ENCODE measurements around the gene APMAP. TPM values are rescaled to one million over a fixed set of nuclear protein-coding genes. Genes with fewer than 3 reads are reported as not detected.

The APMAP gene
- total and polyA plus RNA-seq, 2 experiments from 2014 or later, result 110 to 123 TPM

GRCh38 chr20:24915892-24916291, 76.7 kb downstream of the APMAP start:
- Histone ChIP-seq H3K4me3 (no peak overlapping the region), H2AFZ (no peak overlapping the region), H3K27me3 (no peaks in the 10 kb centered on the region), H3K79me2 (no peaks in the 10 kb centered on the region), H3K4me2 (no peak overlapping the region), H3K27ac (no peak overlapping the region), H3K4me1 (ENCODE audit: insufficient read depth) (peaks cover 5% of the 10 kb centered on the region), H4K20me1 (ENCODE audit: insufficient read depth, poor library complexity, severe bottlenecking) (no peaks in the 10 kb centered on the region), H3K36me3 (replicated peaks; ENCODE audit: insufficient read depth, low read depth) (no peaks in the 10 kb centered on the region), H3K9me2 (replicated peaks; ENCODE audit: insufficient read depth) (no peaks in the 10 kb centered on the region), H3K9me3 (ENCODE audit: low read depth) (no peaks in the 10 kb centered on the region)
- TF ChIP-seq EZH2 (IDR thresholded peaks at IDR 0.05; ENCODE audit: borderline replicate concordance), result no peak
- TF ChIP-seq EZH2phosphoT487 (IDR thresholded peaks at IDR 0.05; ENCODE audit: low read depth, severe bottlenecking, unreplicated experiment), result no peak
- WGBS (ENCODE audit: low lambda C conversion rate, missing lambda C conversion rate), result 95% methylated on average over 7 of the region's 7 CpGs
- no peak for DNase-seq (ENCODE audit: low spot score)

GRCh38 chr20:24915440-24915839, 77.1 kb downstream of the APMAP start:
- TF ChIP-seq EZH2 (IDR thresholded peaks at IDR 0.05; ENCODE audit: borderline replicate concordance), result no peak
- TF ChIP-seq, protein P1, sequence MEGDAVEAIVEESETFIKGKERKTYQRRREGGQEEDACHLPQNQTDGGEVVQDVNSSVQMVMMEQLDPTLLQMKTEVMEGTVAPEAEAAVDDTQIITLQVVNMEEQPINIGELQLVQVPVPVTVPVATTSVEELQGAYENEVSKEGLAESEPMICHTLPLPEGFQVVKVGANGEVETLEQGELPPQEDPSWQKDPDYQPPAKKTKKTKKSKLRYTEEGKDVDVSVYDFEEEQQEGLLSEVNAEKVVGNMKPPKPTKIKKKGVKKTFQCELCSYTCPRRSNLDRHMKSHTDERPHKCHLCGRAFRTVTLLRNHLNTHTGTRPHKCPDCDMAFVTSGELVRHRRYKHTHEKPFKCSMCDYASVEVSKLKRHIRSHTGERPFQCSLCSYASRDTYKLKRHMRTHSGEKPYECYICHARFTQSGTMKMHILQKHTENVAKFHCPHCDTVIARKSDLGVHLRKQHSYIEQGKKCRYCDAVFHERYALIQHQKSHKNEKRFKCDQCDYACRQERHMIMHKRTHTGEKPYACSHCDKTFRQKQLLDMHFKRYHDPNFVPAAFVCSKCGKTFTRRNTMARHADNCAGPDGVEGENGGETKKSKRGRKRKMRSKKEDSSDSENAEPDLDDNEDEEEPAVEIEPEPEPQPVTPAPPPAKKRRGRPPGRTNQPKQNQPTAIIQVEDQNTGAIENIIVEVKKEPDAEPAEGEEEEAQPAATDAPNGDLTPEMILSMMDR (IDR thresholded peaks at IDR 0.05; ENCODE audit: poor library complexity), result no peak
- no peak for TF ChIP-seq EZH2phosphoT487 (IDR thresholded peaks at IDR 0.05; ENCODE audit: low read depth, severe bottlenecking, unreplicated experiment)
- H3K4me1 ChIP-seq (ENCODE audit: insufficient read depth), result peaks cover 5% of the 10 kb centered on the region
- no peak for DNase-seq (ENCODE audit: low spot score)
- 94% methylated on average over 9 of the region's 9 CpGs for WGBS (ENCODE audit: low lambda C conversion rate, missing lambda C conversion rate)
- H3K27ac ChIP-seq, result no peak overlapping the region
- H3K9me2 ChIP-seq (replicated peaks; ENCODE audit: insufficient read depth), result no peaks in the 10 kb centered on the region
- H2AFZ ChIP-seq, result no peak overlapping the region
- H3K36me3 ChIP-seq (replicated peaks; ENCODE audit: insufficient read depth, low read depth), result no peaks in the 10 kb centered on the region
- no peaks in the 10 kb centered on the region for H4K20me1 ChIP-seq (ENCODE audit: insufficient read depth, poor library complexity, severe bottlenecking)
- H3K4me3 ChIP-seq, result no peak overlapping the region
- no peaks in the 10 kb centered on the region for H3K27me3 ChIP-seq
- H3K79me2 ChIP-seq, result no peaks in the 10 kb centered on the region
- H3K9me3 ChIP-seq (ENCODE audit: low read depth), result no peaks in the 10 kb centered on the region
- H3K4me2 ChIP-seq, result no peak overlapping the region

DNA sequence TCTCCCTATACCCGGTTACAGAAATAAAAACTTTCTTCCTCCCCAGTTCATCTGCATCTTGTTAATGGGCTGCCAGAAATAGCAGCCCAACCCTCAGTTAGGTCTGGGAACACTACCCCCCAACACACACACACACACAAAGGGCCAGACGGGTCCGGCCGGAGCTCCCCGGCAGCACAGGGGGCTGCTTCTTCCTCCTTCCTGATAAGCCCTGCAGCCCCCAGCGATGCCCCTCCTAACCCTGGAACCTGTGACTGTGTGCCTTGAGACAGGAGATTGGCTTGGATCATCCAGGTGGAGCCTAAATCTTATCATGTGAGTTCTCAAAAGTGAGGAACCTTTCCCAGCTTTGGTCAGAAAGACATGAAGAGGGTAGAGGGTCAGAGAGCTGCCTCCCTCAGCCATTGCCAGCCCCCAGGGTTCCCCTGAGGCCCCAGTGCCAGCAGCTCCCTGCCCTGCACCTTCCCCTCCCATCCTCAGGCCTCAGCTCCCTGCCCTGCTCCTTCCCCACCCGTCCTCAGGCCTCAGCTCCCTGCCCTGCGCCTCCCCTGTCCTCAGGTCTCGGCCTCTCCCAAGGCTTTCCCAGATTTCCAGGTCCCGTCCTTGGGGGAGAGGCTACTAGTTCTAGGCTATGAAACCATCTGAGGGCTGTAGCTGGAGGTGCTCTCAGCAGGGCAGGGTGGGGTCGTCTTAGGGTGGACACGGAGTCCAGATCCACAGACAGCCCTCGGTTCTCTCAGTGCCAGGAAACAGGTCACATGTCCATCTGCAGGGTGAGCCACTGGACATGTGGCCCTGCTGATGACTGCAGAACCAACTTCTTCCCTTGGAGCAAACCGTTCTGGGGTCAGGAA, 77.9 kb downstream of the APMAP start:
- Histone ChIP-seq H3K9me3 (ENCODE audit: low read depth) (no peaks in the 10 kb centered on the region), H4K20me1 (ENCODE audit: insufficient read depth, poor library complexity, severe bottlenecking) (no peaks in the 10 kb centered on the region), H3K4me2 (no peak overlapping the region), H3K9me2 (replicated peaks; ENCODE audit: insufficient read depth) (no peaks in the 10 kb centered on the region), H3K79me2 (no peaks in the 10 kb centered on the region), H3K27me3 (no peaks in the 10 kb centered on the region), H3K4me3 (no peak overlapping the region), H3K27ac (no peak overlapping the region), H3K36me3 (replicated peaks; ENCODE audit: insufficient read depth, low read depth) (no peaks in the 10 kb centered on the region), H2AFZ (no peak overlapping the region), H3K4me1 (ENCODE audit: insufficient read depth) (peaks cover 5% of the 10 kb centered on the region)
- TF ChIP-seq, protein P1 (IDR thresholded peaks at IDR 0.05; ENCODE audit: poor library complexity), result no peak
- TF ChIP-seq EZH2 (IDR thresholded peaks at IDR 0.05; ENCODE audit: borderline replicate concordance) (no peak), EZH2phosphoT487 (IDR thresholded peaks at IDR 0.05; ENCODE audit: low read depth, severe bottlenecking, unreplicated experiment) (no peak)
- 75% methylated on average over 14 of the region's 14 CpGs for WGBS (ENCODE audit: low lambda C conversion rate, missing lambda C conversion rate)
- DNase-seq (ENCODE audit: low spot score), result no peak

DNA sequence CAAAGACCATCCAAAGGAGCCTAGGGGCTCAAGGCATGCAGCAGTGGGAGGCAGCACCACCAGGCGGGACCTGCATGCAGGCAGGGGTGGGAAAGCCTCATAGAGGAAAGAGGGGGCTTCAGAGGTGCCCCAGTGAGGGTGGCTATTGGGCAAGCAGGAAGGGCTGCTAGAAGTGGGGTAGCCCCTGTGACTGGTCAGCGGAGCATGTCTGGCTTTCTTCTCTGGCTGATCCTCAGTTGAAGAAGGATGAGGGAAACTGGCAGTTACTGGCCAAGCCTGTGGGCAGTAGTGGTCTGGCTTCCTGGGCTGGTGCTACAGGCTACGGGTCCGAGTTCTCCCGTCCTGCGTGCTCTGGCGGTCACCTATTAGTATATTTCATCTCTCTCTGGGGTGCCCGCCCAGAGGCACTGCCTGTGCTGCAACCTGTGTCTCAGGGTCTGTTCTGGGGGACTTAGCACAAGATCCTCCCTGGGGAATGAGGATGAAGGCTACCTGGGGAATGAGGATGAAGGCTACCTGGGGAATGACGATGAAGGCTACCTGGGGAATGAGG, 79.4 kb downstream of the APMAP start:
- no peak overlapping the region for H2AFZ ChIP-seq
- TF ChIP-seq EZH2 (IDR thresholded peaks at IDR 0.05; ENCODE audit: borderline replicate concordance) (no peak), EZH2phosphoT487 (IDR thresholded peaks at IDR 0.05; ENCODE audit: low read depth, severe bottlenecking, unreplicated experiment) (no peak)
- TF ChIP-seq, protein P1 (IDR thresholded peaks at IDR 0.05; ENCODE audit: poor library complexity), result no peak
- no peak overlapping the region for H3K27ac ChIP-seq
- H3K27me3 ChIP-seq, result no peaks in the 10 kb centered on the region
- no peaks in the 10 kb centered on the region for H3K4me1 ChIP-seq (ENCODE audit: insufficient read depth)
- no peaks in the 10 kb centered on the region for H4K20me1 ChIP-seq (ENCODE audit: insufficient read depth, poor library complexity, severe bottlenecking)
- H3K4me3 ChIP-seq, result no peak overlapping the region
- no peak for DNase-seq (ENCODE audit: low spot score)
- WGBS (ENCODE audit: low lambda C conversion rate, missing lambda C conversion rate), result 97% methylated on average over 9 of the region's 9 CpGs
- H3K4me2 ChIP-seq, result no peak overlapping the region
- H3K79me2 ChIP-seq, result no peaks in the 10 kb centered on the region
- no peaks in the 10 kb centered on the region for H3K9me2 ChIP-seq (replicated peaks; ENCODE audit: insufficient read depth)
- H3K9me3 ChIP-seq (ENCODE audit: low read depth), result no peaks in the 10 kb centered on the region
- H3K36me3 ChIP-seq (replicated peaks; ENCODE audit: insufficient read depth, low read depth), result no peaks in the 10 kb centered on the region
